ENCODE measurements around the gene PLEKHG7.

DNA sequence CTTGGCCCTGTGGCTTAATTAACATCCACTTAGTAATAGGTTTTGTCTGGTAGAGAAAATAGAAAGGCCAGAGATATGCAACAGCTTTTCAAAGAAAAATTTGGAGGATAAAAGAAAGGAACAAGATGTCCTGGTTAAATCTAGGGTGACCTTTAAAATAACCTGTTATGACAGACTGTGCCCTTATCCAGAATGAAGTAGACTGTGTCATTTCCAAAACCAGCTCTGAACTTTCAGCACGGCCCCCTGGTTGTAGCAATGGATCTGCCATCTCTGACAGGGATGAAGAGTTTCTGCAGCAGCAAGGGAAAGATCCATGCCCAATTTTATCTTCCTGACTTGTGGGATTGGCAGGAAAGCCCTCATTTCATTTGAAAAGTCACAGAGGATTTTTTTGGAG, 5.1 kb downstream of the PLEKHG7 start:
- no peak for TF ChIP-seq POLR2A (IDR thresholded peaks at IDR 0.05)
- TF ChIP-seq, protein P1, sequence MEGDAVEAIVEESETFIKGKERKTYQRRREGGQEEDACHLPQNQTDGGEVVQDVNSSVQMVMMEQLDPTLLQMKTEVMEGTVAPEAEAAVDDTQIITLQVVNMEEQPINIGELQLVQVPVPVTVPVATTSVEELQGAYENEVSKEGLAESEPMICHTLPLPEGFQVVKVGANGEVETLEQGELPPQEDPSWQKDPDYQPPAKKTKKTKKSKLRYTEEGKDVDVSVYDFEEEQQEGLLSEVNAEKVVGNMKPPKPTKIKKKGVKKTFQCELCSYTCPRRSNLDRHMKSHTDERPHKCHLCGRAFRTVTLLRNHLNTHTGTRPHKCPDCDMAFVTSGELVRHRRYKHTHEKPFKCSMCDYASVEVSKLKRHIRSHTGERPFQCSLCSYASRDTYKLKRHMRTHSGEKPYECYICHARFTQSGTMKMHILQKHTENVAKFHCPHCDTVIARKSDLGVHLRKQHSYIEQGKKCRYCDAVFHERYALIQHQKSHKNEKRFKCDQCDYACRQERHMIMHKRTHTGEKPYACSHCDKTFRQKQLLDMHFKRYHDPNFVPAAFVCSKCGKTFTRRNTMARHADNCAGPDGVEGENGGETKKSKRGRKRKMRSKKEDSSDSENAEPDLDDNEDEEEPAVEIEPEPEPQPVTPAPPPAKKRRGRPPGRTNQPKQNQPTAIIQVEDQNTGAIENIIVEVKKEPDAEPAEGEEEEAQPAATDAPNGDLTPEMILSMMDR (IDR thresholded peaks at IDR 0.05) = no peak

All from right lobe of liver (tissue), 4 donors.